HG03103 (cell line): ENCODE data around the gene PALM2AKAP2.

ENCODE experiments used
- ATAC-seq: cut with Tn5 transposase; IDR thresholded peaks from one replicate; pipeline ENCODE4 v1.9.1; 2021; ENCODE audit warnings: low read depth; ENCODE audit not compliant: unreplicated experiment

The PALM2AKAP2 gene

DNA sequence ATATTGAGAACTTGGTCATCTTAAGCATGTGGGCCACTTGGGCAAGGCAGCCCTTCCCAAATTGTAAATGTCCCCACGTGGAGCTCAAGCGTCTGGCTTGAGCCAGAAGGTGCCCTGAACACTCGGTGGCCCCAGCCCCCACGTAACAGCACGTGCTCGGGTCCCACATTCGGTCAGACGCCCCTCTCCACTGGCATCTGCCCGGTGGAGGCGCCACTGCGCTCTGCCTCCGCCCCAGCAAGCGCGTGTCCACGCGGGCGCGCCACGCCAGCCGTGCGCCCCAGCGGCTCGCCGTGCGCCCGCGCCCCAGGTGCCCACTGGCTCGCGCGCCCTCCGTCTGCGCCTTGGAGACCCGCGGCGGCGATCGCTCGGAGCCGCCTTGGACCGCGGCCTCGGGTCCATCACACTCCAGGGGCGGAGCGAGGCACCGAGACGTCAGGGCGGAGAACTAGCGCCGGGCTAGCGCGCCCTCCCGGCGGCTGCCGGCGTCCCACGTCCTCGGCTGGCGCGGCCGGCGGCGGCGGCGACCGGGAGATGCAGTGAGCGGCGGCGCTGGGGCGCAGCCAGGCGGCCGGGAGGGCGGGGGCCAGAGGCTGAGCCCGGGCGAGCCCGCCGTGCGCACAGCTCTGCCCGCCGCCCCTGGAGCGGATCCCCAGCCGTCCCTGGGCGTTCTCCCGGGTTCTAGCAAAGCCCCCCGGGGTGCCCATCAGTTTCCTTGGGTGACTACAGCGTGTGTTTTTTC is at the start of gene PALM2AKAP2:
TSS of gene PALM2AKAP2 (plus strand) at position 488 of the 742 bp plus-strand sequence. CDS start 291 bp downstream, outside the sequence.
- no peak for ATAC-seq

DNA sequence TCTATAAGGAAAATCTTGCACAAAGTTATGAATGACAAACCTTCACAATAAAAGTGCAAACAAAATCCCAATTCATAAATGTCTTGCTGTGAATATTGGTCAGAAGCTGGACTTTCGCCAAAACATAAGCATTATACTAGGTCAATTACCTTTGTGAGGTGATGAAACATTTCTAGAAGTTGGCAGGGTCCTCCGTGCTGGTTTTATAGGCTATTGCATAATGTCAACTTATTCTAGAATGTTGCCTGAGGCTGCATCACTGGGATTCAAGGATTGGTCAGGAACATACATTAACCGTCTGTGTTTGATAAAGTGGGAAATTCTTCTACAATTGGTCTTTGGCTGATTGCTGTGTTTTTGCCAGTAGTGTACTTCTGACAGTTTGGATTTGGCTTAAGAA is 49.8 kb upstream of the PALM2AKAP2 start:
- no peak for ATAC-seq

DNA sequence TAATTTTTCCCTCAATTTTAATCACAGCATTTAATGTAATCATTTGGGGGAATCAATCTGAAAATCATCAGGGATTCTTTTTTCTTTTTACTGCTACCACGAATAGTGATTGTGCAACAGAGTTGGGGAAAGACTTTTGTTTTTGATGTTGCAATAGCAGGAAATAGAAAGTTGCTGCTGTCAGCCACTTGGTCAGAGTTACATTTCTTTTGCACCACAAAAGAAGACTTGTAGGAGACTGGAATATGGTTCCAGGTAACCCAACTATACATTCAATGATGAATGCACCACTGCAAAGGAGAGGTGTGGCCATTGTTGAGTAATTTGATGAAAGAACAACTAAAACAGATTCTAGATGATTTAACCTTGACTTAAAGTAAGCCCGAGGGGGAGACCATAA is 46.3 kb upstream of the PALM2AKAP2 start:
- ATAC-seq = no peak

DNA sequence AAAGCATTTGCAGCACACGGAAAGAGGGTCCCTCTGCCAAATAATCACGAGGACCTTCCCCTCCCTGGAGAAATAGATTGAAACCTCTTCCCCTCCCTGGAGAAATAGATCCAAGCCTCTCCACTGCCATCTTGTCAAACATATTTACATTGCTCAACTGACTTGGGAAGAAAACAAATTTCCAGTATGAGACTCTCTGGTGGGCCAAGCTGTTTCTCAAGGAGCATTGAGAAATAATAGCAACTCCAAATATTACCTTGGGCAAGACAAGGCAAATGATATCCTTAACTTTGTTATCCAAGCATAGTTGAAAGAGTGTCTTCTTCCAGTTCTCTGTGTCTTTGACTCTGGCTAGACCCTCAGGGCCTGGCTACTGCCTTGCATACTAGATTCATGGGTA is 45.2 kb upstream of the PALM2AKAP2 start:
- no peak for ATAC-seq

DNA sequence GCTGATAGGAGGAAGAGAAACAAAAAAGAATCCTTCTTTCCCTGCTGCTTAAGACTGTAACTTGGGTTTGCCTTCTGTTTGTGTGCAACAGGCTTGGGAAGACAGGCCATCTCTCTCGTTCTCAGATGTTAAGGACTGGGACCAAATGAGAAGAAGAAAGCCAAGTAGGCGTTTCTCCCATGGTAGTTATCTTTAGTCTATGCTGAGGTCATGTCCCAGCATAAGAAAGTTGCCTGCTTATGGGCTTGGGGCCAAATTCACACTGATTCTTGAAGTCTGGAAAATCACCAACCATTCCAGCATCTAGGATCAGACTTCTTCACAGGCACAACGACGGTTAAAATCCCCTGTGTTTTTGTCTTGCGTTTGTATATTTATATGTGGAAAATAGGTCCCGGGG is 44.2 kb upstream of the PALM2AKAP2 start:
- no peak for ATAC-seq

DNA sequence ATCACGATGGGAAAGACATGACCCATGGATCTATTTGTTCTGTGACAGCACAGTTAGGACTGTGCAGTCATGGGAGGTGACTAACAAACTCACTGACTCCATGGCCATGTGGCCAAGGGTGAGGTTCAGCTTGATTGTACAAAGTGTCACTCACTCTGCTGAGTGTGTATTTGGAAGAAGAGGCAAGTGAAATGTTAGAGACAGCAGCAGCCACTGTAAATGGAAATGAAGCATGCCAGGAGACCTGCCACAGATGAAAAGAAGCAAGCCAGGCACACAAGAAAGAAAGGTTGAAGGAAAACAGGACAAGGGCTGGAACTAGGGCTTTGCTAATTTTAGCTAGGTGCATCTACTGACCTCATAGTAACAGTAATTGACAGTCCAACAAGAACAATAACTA is 42.7 kb upstream of the PALM2AKAP2 start:
- no peak for ATAC-seq

DNA sequence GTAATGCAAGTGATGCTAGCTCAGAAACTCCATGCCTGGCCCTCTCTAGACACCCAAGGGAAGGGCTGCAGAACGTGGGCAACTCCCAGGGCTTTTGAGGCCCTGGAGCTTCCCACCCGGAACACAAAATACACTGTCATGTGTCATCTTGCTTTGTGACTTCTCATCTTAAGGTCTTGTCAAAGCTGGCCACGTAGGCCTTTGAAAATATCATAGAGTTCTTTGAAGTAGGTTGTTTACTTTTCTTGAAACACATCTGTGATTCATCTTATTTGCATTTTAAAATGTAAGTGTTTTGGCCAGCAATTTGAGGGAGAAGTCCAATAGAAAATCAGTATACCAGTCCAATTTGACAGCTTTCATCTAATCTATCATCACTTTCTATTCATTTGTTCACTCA is 40.2 kb upstream of the PALM2AKAP2 start:
- no peak for ATAC-seq

DNA sequence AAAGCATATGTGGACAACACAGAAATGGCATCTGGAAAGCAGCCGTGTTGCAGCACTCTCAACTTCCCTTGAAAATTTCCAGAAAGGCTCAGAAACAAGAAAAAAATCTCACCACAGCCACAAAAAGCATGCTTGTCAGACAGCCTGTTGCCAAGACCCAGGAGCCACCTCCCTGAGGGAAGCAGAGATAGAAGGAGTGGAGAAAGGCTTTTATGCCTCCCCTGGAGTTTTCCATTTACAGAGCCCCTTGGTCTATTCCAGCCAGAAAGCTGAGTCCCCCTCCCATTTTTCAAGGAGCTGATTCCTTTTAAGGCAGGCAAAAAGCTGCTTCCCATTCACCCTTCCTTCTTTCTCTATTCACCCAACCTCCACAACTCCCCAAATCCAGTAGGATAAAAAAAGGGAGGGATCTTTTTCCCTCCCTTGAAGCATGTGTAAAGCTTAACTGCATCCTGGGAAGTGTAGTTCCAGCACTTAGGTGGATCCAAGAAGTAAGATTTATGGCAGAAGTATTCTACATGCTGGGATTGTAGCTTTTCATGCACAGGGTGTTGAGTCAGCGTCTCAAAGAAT is 37.1 kb upstream of the PALM2AKAP2 start:
- no peak for ATAC-seq

DNA sequence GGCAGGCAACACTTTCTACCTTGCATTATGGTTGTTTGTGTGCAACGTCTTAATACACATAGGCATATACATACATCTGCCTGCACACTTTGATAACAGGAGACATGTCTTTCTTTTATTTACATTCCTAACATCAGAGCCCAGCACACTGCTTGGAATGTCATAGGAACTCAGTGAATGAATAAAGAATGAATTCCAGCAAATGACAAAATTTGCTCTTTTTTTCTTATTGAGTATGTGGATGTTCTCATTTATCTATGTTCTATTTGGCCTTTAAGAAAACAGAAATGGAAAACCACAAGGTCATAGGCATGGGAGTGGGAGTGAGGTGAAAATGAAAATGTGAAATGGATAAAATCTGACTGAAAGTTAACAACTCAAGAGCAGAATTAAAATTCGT is 36.3 kb upstream of the PALM2AKAP2 start:
- no peak for ATAC-seq

DNA sequence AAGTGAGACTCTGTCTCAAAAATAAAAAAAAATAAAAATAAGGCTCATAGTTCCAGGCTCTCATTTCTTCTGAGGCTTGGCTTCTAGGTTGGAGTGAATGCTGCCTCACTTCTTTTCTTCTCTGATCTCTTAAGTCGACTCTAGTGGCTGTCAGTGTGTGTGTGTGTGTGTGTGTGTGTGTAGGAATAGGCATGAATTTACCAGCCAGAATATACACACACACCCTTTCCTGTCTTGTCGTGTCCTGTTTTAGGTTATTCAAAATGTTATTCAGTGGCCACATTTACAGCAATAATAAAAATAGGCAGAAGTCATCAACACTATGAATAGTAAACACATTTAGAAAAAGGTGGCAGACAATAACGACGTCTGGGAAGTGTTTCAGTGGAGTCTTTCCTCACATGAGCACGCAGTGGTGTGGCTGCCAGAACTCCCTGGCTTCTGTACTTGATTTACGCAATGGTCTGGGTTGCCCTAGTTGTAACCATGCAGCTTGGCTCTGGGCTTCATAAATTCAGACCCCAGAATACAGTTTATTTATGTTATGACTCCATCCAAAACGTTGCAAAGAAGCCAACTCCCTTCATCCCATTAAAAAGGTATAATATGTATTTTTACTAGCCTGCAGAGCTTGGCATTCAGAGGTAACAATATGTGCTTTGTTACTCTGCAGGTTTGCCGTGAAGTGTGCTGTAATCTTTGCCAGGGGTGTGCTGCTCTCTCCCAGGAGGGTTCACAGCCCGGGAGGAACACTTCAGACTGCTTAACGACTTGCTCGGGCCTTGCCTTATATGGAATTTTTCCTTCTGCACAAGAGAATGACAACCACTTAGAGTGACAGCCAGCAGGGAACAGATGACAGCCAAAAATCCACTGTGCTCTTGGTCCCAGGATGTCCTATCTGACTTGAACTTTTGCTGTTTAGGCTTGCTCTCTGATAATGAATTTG is 34.4 kb upstream of the PALM2AKAP2 start:
- no peak for ATAC-seq

DNA sequence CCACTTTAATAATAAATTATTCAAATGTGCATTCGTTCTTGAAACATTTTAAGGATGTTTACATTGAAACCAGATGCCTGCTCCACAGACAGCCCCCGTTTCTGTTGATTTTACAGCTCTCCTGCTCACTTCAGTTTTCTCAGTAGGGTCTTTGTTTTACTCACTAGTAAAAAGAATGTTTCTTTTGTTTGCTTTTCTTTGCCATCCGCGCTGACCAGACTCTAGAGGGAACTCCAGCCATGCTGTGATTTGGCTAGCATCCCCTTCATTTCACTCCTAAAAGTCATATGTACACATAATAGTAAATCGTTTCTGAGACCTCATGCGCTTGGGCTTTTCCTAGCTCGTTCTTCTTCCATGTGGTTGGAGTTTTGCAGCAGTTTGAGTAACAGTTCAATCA is 28.7 kb upstream of the PALM2AKAP2 start:
- ATAC-seq = no peak

DNA sequence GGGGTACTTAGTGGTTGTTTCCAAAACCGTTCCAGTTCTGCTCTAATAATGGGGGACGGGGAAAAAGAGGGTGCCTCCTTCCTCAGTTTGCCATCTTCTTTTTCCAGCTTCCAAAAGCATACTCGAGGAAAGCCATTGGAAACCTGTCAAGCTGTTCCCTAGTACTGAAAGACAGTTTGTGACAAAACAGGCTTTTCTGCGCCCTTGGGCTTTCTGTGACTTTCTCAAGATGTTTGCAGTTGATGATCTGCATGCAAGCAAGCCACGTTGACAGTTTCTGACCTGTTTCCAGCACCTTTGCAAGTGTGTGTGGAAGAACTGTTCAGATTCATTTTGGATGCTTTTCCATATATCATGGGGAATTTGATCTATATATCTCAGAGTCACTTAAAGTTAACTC is 26.7 kb upstream of the PALM2AKAP2 start:
- ATAC-seq = no peak

DNA sequence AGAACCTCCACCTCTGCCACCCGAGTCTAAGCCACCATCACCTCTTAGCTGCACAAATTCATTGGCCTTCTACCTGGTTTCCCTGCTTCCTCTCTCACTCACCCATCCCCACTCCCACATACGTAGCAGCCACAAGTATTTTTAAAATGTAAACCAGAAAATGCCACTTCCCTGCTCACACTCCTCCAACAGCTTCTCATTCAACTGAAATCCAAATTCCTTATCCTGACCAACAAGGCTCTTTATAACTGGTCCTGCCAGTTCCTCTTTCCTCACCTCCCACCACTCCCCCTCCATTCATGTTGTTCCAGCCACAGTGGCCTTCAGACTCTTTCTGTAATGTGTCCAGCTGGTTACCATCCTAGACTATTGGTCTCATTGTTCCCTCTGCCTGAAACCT is 25.0 kb upstream of the PALM2AKAP2 start:
- ATAC-seq = no peak

DNA sequence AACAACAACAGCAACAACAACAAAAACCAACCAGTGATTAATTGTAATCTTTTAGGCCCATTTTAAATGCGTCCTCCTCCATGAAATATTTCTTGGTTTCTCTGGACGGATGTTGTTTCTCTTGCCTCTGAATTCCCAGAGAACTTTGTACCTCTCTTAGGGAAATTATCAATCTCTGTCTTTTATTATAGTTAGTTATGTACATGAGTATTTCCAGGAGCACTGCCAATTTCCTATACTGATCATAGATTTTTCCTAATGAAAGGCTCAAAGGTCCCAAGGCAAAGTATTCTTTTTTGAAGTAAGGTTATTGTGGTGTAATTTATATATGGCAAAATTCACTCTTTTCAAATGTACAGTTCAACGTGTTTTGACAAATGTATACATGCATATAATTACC is 20.4 kb upstream of the PALM2AKAP2 start:
- no peak for ATAC-seq

DNA sequence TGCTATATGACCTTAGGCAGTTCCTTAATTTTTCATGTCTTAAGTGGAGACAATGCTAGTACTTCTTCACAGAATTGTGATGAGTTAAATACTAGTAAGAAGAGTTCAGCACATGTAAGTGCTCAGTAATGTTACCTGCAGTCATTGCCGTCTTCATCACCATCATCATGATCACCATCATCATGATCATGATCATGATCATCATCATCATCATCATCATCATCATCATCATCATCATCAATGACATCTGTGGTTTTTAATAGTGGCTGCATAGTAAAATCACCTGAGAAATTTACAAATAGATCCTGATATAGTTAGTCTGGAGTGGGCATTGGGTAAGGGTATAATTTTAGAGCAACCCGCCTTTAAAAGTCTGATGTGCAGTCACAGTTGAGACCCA is 14.7 kb upstream of the PALM2AKAP2 start:
- ATAC-seq = no peak

DNA sequence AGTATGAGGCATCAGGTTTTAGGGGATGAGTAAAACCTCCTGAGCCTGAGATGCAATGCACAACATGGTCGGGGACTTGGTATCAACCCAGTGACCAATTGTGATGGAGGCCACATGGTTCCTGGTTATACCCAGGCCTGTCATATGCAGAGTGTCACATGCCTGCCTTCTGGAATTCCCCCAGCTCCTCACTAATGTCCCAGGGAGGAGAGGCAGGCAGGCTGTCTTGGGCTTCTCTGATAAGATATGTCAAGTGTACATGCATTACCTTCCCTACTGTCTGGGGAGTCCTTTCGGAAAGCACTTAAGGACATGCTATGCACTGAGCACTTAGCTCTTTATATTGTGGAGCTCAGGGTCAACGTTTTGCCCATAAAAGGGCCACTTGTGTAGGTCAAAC is 14.2 kb upstream of the PALM2AKAP2 start:
- no peak for ATAC-seq

DNA sequence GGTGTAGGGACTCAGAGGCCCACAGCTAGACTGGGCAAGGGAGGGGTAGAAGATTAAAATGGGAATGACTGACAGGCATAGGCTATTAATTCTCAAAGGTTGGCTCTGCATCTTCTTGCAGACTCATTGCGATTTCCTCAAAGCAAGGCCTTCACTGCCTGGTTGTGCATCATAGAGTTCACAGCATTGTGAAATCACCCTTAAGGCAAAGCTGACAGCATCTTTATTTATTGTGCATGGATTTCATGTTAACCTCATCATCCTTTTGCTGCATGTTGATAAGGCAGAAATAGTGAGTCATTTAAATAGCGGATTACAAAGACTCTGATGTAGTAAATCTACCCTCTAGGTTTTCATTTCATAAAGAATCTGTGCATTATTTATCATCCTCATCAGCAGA is 13.6 kb upstream of the PALM2AKAP2 start:
- ATAC-seq = no peak

DNA sequence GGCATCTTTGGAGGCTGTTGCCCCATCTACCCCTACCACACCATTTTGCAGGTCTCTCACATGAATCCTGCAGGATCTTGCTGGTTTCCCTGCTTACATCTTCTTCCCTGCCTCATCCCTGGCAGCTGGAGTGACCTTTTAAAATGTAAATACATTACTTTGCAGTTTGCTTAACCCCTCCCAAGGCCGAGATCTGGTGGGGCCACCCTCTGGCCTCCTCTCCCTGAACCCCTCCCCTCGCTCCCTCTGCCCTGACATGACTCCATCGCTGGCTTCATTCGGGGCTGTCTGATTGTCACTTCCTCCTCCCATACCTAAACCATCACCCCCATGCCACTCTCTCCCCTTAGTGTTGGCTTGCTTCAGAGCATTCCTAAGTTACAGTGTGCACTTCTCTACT is 12.6 kb upstream of the PALM2AKAP2 start:
- ATAC-seq = no peak

DNA sequence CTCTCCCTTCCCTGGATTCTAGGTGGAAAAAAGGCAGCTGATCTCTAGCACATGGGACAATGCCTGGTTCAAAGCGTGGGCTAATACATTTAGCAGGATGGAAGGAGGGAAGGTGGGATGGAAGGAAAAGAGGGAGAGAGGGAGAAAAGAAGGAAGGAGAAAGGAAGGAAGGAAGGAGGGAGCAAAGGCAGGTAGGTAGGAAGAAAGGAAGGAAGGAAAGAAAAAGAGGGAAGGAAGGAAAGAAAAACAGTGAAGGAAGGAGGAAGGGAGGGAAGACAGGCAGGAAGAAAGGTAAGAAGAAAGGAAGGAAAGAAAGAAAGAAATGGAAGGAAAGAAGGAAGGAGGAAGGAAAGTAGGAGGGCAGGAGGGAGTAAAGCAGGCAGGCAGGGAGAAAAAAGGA is 12.2 kb upstream of the PALM2AKAP2 start:
- ATAC-seq = no peak

DNA sequence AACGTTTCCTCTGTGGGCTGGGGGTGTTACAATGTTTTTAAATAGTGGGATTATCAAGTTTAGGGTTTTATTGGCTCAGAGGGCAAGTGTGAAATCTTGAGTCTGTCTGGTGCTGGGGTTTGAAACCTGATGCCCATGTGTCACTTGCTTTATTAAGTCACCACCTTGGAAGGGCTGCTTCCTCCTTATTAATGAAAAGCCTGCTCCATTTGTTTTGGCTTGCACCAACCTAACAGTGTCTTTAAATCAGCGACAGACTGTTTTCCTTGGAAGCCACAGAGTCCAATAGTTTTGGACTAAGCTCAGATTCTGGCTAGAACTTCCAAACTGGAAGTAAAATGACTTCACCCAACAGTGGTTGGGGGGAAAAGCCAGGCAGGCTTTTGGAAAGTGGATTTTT is 10.7 kb upstream of the PALM2AKAP2 start:
- ATAC-seq = no peak

DNA sequence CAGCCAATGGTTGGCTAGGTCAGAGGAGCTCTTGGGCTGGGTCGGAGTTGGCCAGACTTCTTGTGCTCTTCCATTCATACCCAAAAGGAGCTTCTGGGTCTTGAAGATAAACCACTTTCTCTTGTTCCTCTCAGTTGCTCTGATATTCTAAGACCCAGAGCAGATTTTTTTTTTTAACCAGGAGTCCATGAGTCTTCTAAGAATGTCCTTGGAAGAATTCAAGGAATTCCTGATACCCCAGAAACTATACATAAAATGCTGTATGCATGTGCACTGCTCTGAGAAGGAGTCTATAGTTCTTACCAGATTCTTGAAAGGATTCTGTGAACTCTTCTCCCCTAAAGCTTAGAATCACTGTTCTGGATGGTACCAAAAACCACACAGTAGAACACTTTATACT is 9.9 kb upstream of the PALM2AKAP2 start:
- no peak for ATAC-seq
